Measurements from ENCODE around the gene ICAM4.
"Not testable (repeated sequence)": the region's sequence is repeated elsewhere in the genome, so short reads cannot be mapped to it uniquely, and the experiment has no call there.

Gene ICAM4

GRCh38 chr19:10269333-10270179, 17.2 kb upstream of the ICAM4 start:
- DNase-seq: peak; percentile 88

- DNase-seq: peak; percentile 60
Measured at GRCh38 chr19:10270180-10270615, 16.6 kb upstream of the ICAM4 start.

- DNase-seq: peak; percentile 79
Measured at GRCh38 chr19:10270616-10271394, 15.9 kb upstream of the ICAM4 start, which contains the start of gene ICAM1. Gene ICAM1, plus strand, starts transcription at chr19:10271120. Its CDS starts 40 bp downstream, at chr19:10271160.

- no peak for DNase-seq
Measured at GRCh38 chr19:10271543-10272086, 15.1 kb upstream of the ICAM4 start.

GRCh38 chr19:10274589-10274988, 12.2 kb upstream of the ICAM4 start:
- no peak for DNase-seq

GRCh38 chr19:10277795-10278589, 8.8 kb upstream of the ICAM4 start:
- no peak for DNase-seq

GRCh38 chr19:10278935-10279334, 7.8 kb upstream of the ICAM4 start:
- DNase-seq: no peak

- no peak for DNase-seq
Measured at GRCh38 chr19:10279737-10280442, 6.9 kb upstream of the ICAM4 start.

GRCh38 chr19:10282043-10282442, 4.7 kb upstream of the ICAM4 start:
- DNase-seq: not testable (repeated sequence)

GRCh38 chr19:10283301-10284064, 3.3 kb upstream of the ICAM4 start:
- no peak for DNase-seq

GRCh38 chr19:10284065-10284959, 2.4 kb upstream of the ICAM4 start:
- DNase-seq: no peak

GRCh38 chr19:10284960-10285278, 1.8 kb upstream of the ICAM4 start:
- no peak for DNase-seq

- DNase-seq: no peak
Measured at GRCh38 chr19:10285393-10285792, 1.4 kb upstream of the ICAM4 start.

- DNase-seq: peak; percentile 55
Measured at GRCh38 chr19:10288662-10289166, 2.0 kb downstream of the ICAM4 start.

- DNase-seq: peak; percentile 41
Measured at GRCh38 chr19:10289167-10289835, 2.5 kb downstream of the ICAM4 start.

- DNase-seq: no peak
Measured at GRCh38 chr19:10289836-10290356, 3.1 kb downstream of the ICAM4 start, which contains the start of gene ICAM5. Gene ICAM5, plus strand, starts transcription at chr19:10289952. Its CDS starts 92 bp downstream, at chr19:10290044.

- DNase-seq: no peak
Measured at GRCh38 chr19:10290357-10290875, 3.7 kb downstream of the ICAM4 start.

- DNase-seq: peak; percentile 41
Measured at GRCh38 chr19:10290876-10291553, 4.3 kb downstream of the ICAM4 start.
